Skin epidermis (tissue), 12 donors: ENCODE results near the gene ANKRD39.

Experiments
- H3K27ac ChIP-seq, 21 experiments: fragments of 200-600 bp; sonication (generic) in 11 of 21; one replicate each; pipeline ENCODE4 v1.5.0; 2020; ENCODE audit warnings: mild to moderate bottlenecking in 3 of 21, inconsistent platforms in 2 of 21, moderate library complexity in 2 of 21
- H3K4me3 ChIP-seq, 7 experiments: fragments of 200-600 bp; sonication (generic) in 2 of 7; one replicate each; pipeline ENCODE4 v1.5.0; 2020; ENCODE audit warnings: inconsistent platforms in 2 of 7, mild to moderate bottlenecking in 2 of 7, moderate library complexity in 1 of 7

ANKRD39 gene

DNA sequence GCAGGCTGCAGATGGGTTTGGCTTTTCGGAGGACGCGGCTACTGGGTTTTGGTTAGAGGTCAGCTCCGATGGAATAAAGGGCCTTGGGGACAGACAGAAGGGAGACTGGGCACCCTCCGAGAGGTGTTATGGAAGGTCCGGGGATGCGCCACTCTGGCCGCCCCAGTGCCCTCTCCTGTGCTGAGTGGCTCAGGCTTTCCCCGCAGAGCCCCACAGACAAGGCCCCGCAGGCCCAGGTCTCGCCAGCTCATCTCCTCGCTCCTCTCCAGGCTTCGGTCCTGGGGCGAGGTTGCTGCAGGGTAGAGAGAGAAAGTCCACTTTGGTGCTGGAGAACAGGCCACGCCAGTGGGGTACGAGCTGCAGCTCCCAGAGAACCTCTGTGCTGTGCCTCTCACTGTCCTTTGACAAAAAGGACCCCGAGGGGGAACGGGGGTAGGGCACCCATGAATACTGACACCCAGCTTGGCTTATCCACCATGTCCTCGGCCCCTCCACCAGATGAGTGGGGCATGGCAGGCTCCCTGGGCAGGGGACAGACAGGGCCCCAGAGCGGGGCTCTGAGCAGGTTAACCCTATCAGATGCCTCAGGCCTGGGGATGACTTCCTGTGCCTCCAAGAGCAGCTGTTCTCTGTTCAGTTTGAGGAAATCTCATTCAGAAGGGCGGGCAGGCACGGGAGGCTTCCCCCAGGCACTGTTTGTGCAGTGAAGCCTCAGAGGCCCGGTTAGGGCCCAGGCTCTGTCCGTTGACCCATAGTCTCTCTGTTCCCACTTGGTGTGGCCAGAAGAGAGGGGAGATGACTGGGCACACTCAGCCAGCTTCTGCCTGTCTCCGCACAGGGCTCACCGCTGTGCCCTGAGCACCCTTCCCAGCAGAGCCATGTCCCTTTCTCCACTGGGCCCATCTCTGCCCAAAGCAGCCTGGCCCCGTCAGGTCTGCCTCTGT is 57.5 kb downstream of the ANKRD39 start:
- no peak overlapping the region for H3K27ac ChIP-seq

DNA sequence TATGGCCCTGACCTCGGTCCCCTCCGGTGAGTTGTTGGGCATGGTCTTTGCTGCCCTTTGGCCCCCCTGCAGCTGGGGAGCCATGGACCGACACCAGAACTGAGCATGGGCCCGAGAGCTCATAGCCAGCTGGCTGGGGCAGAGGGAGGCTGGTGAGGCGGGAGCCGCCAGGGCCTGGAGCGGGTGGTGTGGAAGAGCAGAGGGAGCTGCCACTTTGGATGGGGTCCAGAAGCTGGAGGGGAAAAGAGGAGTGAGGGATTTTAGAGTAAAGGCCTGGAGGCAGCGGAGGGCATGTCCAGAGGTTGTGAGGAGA is 58.2 kb downstream of the ANKRD39 start:
- Histone ChIP-seq H3K4me3 (no peak overlapping the region), H3K27ac (no peak overlapping the region)

More for the DNA sequence above, 57.5 kb downstream of the ANKRD39 start:
- no peak overlapping the region for H3K4me3 ChIP-seq

DNA sequence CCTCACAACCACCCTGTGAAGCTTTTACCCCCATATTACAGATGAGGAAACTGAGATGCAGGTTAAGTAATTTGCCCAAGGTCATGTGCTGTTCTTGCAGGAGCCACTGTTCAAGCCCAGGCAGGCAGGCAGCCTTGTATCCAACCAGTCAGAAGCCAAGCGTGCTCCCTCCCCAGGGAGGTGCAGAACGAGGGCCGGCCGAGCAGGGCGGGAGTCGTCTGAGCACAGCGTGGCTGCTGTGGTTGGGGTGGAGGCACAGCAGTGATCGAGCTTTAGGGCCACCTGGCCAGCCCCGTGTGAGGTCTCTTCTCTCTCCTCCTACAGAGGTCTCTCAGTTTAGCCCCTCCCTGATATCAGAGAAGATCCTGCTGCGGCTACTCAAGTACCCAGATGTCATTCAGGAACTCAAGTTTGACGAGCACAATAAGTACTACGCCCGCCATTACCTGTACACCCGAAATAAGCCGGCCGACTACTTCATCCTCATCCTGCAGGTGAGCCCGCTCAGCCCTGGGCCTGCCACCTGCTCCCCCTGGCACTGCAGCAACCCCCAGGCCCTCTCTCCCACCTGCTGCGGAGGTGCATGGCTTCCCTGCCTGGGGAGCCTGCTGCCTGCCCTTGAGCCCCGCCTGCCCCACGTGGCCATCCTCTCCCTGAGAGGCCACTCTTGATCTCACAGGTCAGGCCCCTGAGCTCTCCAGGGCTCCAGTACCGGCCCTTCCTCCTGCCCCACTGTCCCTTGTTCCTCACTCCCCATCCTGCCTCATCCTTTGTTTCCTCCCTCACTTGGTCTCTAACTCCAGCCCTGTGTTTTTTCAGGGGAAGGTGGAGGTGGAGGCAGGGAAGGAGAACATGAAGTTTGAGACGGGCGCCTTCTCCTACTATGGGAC is 58.8 kb downstream of the ANKRD39 start:
- no peak overlapping the region for H3K27ac ChIP-seq
- no peak overlapping the region for H3K4me3 ChIP-seq
